GM23338 (cell line): ENCODE data around the gene ANKS1B. TPM values are rescaled to one million over a fixed set of nuclear protein-coding genes. Genes with fewer than 3 reads are reported as not detected.

Experiments used
- ATAC-seq: fragments of 200-7000 bp; cut with Tn5 transposase; 3 replicates; pipeline ENCODE4 v1.9.1; 2020
- DNase-seq: peaks from one replicate; pipeline ENCODE4 v3.0.0-alpha.2; 2015; ENCODE audit warnings: low spot score
- H2AFZ ChIP-seq: fragments of 200-600 bp; sonication (generic); 2 replicates; pipeline ENCODE4 v1.8.0; 2016; ENCODE audit warnings: antibody characterized with exemption, mild to moderate bottlenecking, moderate library complexity
- H3F3A ChIP-seq: fragments of 200-600 bp; sonication (generic); replicated peaks from 2 replicates; pipeline ENCODE4 v1.8.0; 2017; ENCODE audit warnings: antibody characterized with exemption, mixed run types, low read depth
- H3K27ac ChIP-seq: fragments of 200-600 bp; sonication (generic); 2 replicates; pipeline ENCODE4 v1.6.1; 2016; ENCODE audit warnings: low read depth
- H3K27me3 ChIP-seq: fragments of 200-600 bp; sonication (generic); 2 replicates; pipeline ENCODE4 v1.8.0; 2016; ENCODE audit warnings: mild to moderate bottlenecking, mixed run types, moderate library complexity; ENCODE audit not compliant: insufficient read depth
- H3K36me3 ChIP-seq: fragments of 200-600 bp; sonication (generic); 2 replicates; pipeline ENCODE4 v1.8.0; 2016; ENCODE audit warnings: mild to moderate bottlenecking; ENCODE audit not compliant: insufficient read depth
- H3K4me1 ChIP-seq: fragments of 200-600 bp; sonication (generic); 2 replicates; pipeline ENCODE4 v1.8.0; 2016; ENCODE audit warnings: mild to moderate bottlenecking, moderate library complexity; ENCODE audit not compliant: insufficient read depth
- H3K4me2 ChIP-seq: fragments of 200-600 bp; sonication (generic); 2 replicates; pipeline ENCODE4 v1.7.1; 2017; ENCODE audit warnings: mixed run types
- H3K4me3 ChIP-seq: fragments of 200-600 bp; sonication (generic); 2 replicates; pipeline ENCODE4 v1.6.1; 2016; ENCODE audit warnings: mixed run types
- H3K79me2 ChIP-seq: fragments of 200-600 bp; sonication (generic); replicated peaks from 2 replicates; pipeline ENCODE4 v1.8.0; 2017; ENCODE audit warnings: mild to moderate bottlenecking; ENCODE audit not compliant: insufficient read depth
- H3K9me2 ChIP-seq: fragments of 200-600 bp; sonication (generic); 2 replicates; pipeline ENCODE4 v1.8.0; 2017; ENCODE audit not compliant: insufficient read depth
- H4K20me1 ChIP-seq: fragments of 200-600 bp; sonication (generic); replicated peaks from 2 replicates; pipeline ENCODE4 v1.8.0; 2017; ENCODE audit warnings: mild to moderate bottlenecking; ENCODE audit not compliant: insufficient read depth
- H3K27ac Mint-ChIP-seq: 2 replicates; pipeline ENCODE4 v1.8.0; 2020; ENCODE audit warnings: inconsistent platforms, mild to moderate bottlenecking, moderate library complexity, mixed read lengths
- H3K27me3 Mint-ChIP-seq: 3 replicates; pipeline ENCODE4 v1.8.0; 2022; ENCODE audit warnings: low read depth, mild to moderate bottlenecking, moderate library complexity, mixed read lengths, inconsistent platforms; ENCODE audit not compliant: insufficient read depth, poor library complexity
- H3K36me3 Mint-ChIP-seq: 3 replicates; pipeline ENCODE4 v1.8.0; 2021; ENCODE audit warnings: low read depth, mild to moderate bottlenecking, inconsistent platforms, moderate library complexity, mixed read lengths
- H3K4me1 Mint-ChIP-seq: 3 replicates; pipeline ENCODE4 v1.8.0; 2020; ENCODE audit warnings: mild to moderate bottlenecking, inconsistent platforms, mixed read lengths
- H3K4me3 Mint-ChIP-seq: 3 replicates; pipeline ENCODE4 v1.8.0; 2021; ENCODE audit warnings: moderate library complexity, mild to moderate bottlenecking, inconsistent platforms, mixed read lengths
- H3K9me3 Mint-ChIP-seq: 3 replicates; pipeline ENCODE4 v1.8.0; 2020; ENCODE audit warnings: moderate library complexity, mild to moderate bottlenecking, inconsistent platforms, mixed read lengths
- CREB1 ChIP-seq: fragments of 250-450 bp; sonication (Bioruptor Pico); IDR thresholded peaks from 2 replicates; pipeline ENCODE4 v1.5.0; 2020; ENCODE audit warnings: low read depth, mild to moderate bottlenecking, moderate library complexity
- EZH2 ChIP-seq: fragments of 200-600 bp; sonication (generic); IDR thresholded peaks from one replicate; pipeline ENCODE4 v1.8.0; 2017; ENCODE audit warnings: antibody characterized with exemption, mild to moderate bottlenecking, low read depth; ENCODE audit not compliant: unreplicated experiment
- EZH2phosphoT487 ChIP-seq: fragments of 200-600 bp; sonication (generic); IDR thresholded peaks from one replicate; pipeline ENCODE4 v1.8.1; 2018; ENCODE audit warnings: antibody characterized with exemption; ENCODE audit not compliant: unreplicated experiment
- JUNB ChIP-seq: IDR thresholded peaks from one replicate; pipeline ENCODE4 v1.6.1; 2016; ENCODE audit warnings: antibody characterized with exemption; ENCODE audit not compliant: unreplicated experiment
- NANOG ChIP-seq: IDR thresholded peaks from 2 replicates; pipeline ENCODE4 v1.6.1; 2016; ENCODE audit warnings: antibody characterized with exemption, borderline replicate concordance
- POLR2AphosphoS5 ChIP-seq: IDR thresholded peaks from 2 replicates; pipeline ENCODE4 v1.6.1; 2016; ENCODE audit warnings: antibody characterized with exemption, low read depth
- STAT1 ChIP-seq: IDR thresholded peaks from one replicate; pipeline ENCODE4 v1.6.1; 2016; ENCODE audit warnings: antibody characterized with exemption; ENCODE audit not compliant: unreplicated experiment
- ZNF114 ChIP-seq: fragments of 250-450 bp; sonication (Bioruptor Pico); IDR thresholded peaks from 2 replicates; pipeline ENCODE4 v1.5.0; 2020; ENCODE audit warnings: mild to moderate bottlenecking, moderate library complexity
- ZNF331 ChIP-seq: fragments of 250-450 bp; sonication (Bioruptor Pico); IDR thresholded peaks from 2 replicates; pipeline ENCODE4 v1.5.0; 2020; ENCODE audit warnings: low read depth, mild to moderate bottlenecking, moderate library complexity
- long read RNA-seq: library from polyadenylated mRNA; unstranded; transcript quantifications from one replicate; pipeline ENCODE4 v2.0.0, GENCODE V29; 2020; ENCODE audit not compliant: unreplicated experiment
- polyA plus RNA-seq: library from polyadenylated mRNA; unstranded; fragments of >200 nt; fragmentation: Nextera tagmentation; extraction: Ambion mirVana; gene quantifications from 2 replicates; pipeline ENCODE4 v1.2.1, GENCODE V29; 2016
- total RNA-seq: library from RNA; depleted of rRNA; stranded (reverse); fragments of >200 nt; shearing (Covaris generic); gene quantifications from 2 replicates; pipeline ENCODE4 v1.2.3, GENCODE V29; 2014; rRNA removed
- TF ChIP-seq, protein P1 (sequence below): IDR thresholded peaks from 2 replicates; pipeline ENCODE4 v1.6.1; 2016; ENCODE audit warnings: antibody characterized with exemption
- TF ChIP-seq, protein P2 (sequence below), 2 experiments: fragments of 200-600 bp in 1 of 2; sonication (generic) in 1 of 2; conservative IDR thresholded peaks; 2 replicates each; pipeline versions ENCODE4 v1.5.1 to v1.6.1; 2016 to 2017; ENCODE audit warnings: antibody characterized with exemption in 2 of 2, low read depth in 2 of 2, mild to moderate bottlenecking in 2 of 2, moderate library complexity in 1 of 2
- TF ChIP-seq, protein P3 (sequence below): IDR thresholded peaks from one replicate; pipeline ENCODE4 v1.6.1; 2018; ENCODE audit warnings: antibody characterized with exemption; ENCODE audit not compliant: unreplicated experiment
- TF ChIP-seq, protein P4 (sequence below): fragments of 250-450 bp; sonication (Bioruptor Pico); IDR thresholded peaks from 2 replicates; pipeline ENCODE4 v1.5.0; 2020; ENCODE audit warnings: mild to moderate bottlenecking, moderate library complexity

The ANKS1B gene
- total RNA-seq (5.8 and 18.6 TPM in 2 replicates), polyA plus RNA-seq (4.3 and 4.6 TPM in 2 replicates)
- long read RNA-seq, partial matches to known transcripts, result 1 of 1 reads
- long read RNA-seq, other reads (novel, unspliced or antisense), result 0 of 1 reads

DNA sequence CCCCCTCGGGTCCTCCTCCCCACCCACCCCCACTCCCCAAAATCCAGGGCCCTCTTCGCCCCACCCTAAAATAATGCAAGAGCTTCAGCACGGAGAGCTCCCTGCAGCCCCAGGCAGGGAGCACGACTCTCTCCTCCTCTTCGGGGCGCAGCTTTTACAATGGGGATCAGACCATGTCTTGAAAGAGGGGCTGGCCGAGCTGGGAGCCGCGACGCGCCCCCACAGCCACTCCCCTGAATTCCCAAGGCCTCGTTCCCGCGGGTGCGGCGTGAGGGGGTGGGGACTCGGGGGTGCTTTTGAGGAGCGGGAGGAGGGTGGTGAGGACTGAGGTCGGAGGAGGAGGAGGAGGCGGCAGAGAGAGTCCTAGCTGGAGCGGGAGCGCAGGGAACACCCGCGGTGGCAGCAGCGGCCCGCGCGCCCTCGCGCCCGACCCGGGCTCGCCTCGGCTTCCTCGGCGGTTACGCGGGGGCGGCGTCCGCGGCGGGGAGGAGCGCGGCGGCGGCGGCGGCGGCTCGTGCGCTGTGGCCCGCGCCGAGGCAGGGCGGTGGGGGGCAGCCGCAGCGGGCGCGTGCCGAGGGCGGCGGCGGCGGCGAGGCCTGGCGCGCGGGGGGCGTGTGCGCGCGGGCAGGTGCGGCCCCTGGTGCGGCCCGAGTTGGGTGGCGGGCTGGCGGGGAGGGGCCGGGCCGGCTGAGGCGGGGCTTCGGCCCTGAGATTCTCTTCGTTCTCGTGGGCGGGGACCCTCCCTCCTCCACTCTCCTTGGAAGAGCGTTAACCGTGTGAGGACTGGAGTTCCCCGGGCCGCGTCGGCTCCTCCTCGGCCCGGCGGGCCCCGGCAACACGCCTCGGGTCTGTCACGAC, at the start of gene ANKS1B:
Gene ANKS1B, minus strand, starts transcription at position 666 of the 858 bp plus-strand sequence. CDS start 699 bp downstream, outside the sequence.
- H3K36me3 Mint-ChIP-seq, result no peaks in the 10 kb centered on the region
- Histone ChIP-seq H3K4me3 (peak within 1 kb of the TSS; percentile 83), H3K4me1 (peaks cover 13% of the 10 kb centered on the region), H3K27me3 (peaks cover 27% of the 10 kb centered on the region), H3K4me2 (peak within 1 kb of the TSS; percentile 97), H3K9me2 (no peaks in the 10 kb centered on the region), H4K20me1 (no peaks in the 10 kb centered on the region), H2AFZ (peak within 1 kb of the TSS; percentile 100), H3F3A (no peaks in the 10 kb centered on the region; the same call in 1 of the 2 replicates), H3K36me3 (no peaks in the 10 kb centered on the region), H3K79me2 (no peaks in the 10 kb centered on the region), H3K27ac (no peak within 1 kb of the TSS)
- H3K9me3 Mint-ChIP-seq, result no peaks in the 10 kb centered on the region; the same call in 2 of the 3 replicates
- ATAC-seq (peak; percentile 82), DNase-seq (peak; percentile 79)
- peak within 1 kb of the TSS; percentile 86 for H3K4me3 Mint-ChIP-seq
- no peak for TF ChIP-seq STAT1
- no peak for TF ChIP-seq POLR2AphosphoS5
- TF ChIP-seq, protein P1, sequence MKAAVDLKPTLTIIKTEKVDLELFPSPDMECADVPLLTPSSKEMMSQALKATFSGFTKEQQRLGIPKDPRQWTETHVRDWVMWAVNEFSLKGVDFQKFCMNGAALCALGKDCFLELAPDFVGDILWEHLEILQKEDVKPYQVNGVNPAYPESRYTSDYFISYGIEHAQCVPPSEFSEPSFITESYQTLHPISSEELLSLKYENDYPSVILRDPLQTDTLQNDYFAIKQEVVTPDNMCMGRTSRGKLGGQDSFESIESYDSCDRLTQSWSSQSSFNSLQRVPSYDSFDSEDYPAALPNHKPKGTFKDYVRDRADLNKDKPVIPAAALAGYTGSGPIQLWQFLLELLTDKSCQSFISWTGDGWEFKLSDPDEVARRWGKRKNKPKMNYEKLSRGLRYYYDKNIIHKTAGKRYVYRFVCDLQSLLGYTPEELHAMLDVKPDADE, result no peak
- TF ChIP-seq ZNF331 (CRISPR knock-in tag), result no peak
- TF ChIP-seq, protein P2, sequence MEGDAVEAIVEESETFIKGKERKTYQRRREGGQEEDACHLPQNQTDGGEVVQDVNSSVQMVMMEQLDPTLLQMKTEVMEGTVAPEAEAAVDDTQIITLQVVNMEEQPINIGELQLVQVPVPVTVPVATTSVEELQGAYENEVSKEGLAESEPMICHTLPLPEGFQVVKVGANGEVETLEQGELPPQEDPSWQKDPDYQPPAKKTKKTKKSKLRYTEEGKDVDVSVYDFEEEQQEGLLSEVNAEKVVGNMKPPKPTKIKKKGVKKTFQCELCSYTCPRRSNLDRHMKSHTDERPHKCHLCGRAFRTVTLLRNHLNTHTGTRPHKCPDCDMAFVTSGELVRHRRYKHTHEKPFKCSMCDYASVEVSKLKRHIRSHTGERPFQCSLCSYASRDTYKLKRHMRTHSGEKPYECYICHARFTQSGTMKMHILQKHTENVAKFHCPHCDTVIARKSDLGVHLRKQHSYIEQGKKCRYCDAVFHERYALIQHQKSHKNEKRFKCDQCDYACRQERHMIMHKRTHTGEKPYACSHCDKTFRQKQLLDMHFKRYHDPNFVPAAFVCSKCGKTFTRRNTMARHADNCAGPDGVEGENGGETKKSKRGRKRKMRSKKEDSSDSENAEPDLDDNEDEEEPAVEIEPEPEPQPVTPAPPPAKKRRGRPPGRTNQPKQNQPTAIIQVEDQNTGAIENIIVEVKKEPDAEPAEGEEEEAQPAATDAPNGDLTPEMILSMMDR (conservative IDR thresholded peaks at IDR 0.05; ENCODE audit: low read depth in 2 of 2), result no peak
- no peak for TF ChIP-seq JUNB
- TF ChIP-seq, protein P3, sequence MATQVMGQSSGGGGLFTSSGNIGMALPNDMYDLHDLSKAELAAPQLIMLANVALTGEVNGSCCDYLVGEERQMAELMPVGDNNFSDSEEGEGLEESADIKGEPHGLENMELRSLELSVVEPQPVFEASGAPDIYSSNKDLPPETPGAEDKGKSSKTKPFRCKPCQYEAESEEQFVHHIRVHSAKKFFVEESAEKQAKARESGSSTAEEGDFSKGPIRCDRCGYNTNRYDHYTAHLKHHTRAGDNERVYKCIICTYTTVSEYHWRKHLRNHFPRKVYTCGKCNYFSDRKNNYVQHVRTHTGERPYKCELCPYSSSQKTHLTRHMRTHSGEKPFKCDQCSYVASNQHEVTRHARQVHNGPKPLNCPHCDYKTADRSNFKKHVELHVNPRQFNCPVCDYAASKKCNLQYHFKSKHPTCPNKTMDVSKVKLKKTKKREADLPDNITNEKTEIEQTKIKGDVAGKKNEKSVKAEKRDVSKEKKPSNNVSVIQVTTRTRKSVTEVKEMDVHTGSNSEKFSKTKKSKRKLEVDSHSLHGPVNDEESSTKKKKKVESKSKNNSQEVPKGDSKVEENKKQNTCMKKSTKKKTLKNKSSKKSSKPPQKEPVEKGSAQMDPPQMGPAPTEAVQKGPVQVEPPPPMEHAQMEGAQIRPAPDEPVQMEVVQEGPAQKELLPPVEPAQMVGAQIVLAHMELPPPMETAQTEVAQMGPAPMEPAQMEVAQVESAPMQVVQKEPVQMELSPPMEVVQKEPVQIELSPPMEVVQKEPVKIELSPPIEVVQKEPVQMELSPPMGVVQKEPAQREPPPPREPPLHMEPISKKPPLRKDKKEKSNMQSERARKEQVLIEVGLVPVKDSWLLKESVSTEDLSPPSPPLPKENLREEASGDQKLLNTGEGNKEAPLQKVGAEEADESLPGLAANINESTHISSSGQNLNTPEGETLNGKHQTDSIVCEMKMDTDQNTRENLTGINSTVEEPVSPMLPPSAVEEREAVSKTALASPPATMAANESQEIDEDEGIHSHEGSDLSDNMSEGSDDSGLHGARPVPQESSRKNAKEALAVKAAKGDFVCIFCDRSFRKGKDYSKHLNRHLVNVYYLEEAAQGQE, result no peak
- no peak for TF ChIP-seq EZH2
- TF ChIP-seq, protein P4, sequence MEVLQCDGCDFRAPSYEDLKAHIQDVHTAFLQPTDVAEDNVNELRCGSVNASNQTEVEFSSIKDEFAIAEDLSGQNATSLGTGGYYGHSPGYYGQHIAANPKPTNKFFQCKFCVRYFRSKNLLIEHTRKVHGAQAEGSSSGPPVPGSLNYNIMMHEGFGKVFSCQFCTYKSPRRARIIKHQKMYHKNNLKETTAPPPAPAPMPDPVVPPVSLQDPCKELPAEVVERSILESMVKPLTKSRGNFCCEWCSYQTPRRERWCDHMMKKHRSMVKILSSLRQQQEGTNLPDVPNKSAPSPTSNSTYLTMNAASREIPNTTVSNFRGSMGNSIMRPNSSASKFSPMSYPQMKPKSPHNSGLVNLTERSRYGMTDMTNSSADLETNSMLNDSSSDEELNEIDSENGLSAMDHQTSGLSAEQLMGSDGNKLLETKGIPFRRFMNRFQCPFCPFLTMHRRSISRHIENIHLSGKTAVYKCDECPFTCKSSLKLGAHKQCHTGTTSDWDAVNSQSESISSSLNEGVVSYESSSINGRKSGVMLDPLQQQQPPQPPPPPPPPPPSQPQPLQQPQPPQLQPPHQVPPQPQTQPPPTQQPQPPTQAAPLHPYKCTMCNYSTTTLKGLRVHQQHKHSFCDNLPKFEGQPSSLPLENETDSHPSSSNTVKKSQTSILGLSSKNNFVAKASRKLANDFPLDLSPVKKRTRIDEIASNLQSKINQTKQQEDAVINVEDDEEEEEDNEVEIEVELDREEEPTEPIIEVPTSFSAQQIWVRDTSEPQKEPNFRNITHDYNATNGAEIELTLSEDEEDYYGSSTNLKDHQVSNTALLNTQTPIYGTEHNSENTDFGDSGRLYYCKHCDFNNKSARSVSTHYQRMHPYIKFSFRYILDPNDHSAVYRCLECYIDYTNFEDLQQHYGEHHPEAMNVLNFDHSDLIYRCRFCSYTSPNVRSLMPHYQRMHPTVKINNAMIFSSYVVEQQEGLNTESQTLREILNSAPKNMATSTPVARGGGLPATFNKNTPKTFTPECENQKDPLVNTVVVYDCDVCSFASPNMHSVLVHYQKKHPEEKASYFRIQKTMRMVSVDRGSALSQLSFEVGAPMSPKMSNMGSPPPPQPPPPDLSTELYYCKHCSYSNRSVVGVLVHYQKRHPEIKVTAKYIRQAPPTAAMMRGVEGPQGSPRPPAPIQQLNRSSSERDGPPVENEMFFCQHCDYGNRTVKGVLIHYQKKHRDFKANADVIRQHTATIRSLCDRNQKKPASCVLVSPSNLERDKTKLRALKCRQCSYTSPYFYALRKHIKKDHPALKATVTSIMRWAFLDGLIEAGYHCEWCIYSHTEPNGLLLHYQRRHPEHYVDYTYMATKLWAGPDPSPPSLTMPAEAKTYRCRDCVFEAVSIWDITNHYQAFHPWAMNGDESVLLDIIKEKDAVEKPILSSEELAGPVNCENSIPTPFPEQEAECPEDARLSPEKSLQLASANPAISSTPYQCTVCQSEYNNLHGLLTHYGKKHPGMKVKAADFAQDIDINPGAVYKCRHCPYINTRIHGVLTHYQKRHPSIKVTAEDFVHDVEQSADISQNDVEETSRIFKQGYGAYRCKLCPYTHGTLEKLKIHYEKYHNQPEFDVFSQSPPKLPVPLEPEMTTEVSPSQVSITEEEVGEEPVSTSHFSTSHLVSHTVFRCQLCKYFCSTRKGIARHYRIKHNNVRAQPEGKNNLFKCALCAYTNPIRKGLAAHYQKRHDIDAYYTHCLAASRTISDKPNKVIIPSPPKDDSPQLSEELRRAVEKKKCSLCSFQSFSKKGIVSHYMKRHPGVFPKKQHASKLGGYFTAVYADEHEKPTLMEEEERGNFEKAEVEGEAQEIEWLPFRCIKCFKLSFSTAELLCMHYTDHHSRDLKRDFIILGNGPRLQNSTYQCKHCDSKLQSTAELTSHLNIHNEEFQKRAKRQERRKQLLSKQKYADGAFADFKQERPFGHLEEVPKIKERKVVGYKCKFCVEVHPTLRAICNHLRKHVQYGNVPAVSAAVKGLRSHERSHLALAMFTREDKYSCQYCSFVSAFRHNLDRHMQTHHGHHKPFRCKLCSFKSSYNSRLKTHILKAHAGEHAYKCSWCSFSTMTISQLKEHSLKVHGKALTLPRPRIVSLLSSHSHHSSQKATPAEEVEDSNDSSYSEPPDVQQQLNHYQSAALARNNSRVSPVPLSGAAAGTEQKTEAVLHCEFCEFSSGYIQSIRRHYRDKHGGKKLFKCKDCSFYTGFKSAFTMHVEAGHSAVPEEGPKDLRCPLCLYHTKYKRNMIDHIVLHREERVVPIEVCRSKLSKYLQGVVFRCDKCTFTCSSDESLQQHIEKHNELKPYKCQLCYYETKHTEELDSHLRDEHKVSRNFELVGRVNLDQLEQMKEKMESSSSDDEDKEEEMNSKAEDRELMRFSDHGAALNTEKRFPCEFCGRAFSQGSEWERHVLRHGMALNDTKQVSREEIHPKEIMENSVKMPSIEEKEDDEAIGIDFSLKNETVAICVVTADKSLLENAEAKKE (CRISPR knock-in tag), result no peak
- TF ChIP-seq EZH2phosphoT487, result no peak
- no peak for TF ChIP-seq CREB1 (CRISPR knock-in tag)
- TF ChIP-seq ZNF114 (CRISPR knock-in tag), result no peak
- no peak for TF ChIP-seq NANOG
- H3K4me1 Mint-ChIP-seq, result peaks cover 17% of the 10 kb centered on the region
- peaks cover 15% of the 10 kb centered on the region for H3K27me3 Mint-ChIP-seq
- H3K27ac Mint-ChIP-seq, result no peak within 1 kb of the TSS
